Measurements from ENCODE around the gene OPCML.

The OPCML gene

GRCh38 chr11:132742929-132743328 lies 789.4 kb downstream of the OPCML start:
- TF ChIP-seq CTCF (IDR thresholded peaks at IDR 0.05; ENCODE audit: low read depth, low read length, poor library complexity, severe bottlenecking) (no peak), EZH2phosphoT487 (IDR thresholded peaks at IDR 0.05; ENCODE audit: borderline replicate concordance, low read length) (no peak)
- Histone ChIP-seq H3K4me3 (ENCODE audit: low read length) (no peak overlapping the region), H3F3A (ENCODE audit: control insufficient read depth, insufficient read depth) (no peaks in the 10 kb centered on the region), H3K4me2 (ENCODE audit: low read length) (no peak overlapping the region), H3K27ac (ENCODE audit: low read depth, low read length) (no peak overlapping the region), H3K36me3 (ENCODE audit: control insufficient read depth, low read length) (no peaks in the 10 kb centered on the region), H3K9me3 (ENCODE audit: control insufficient read depth, insufficient read depth, low read length) (no peaks in the 10 kb centered on the region), H3K4me1 (ENCODE audit: control insufficient read depth, low read length) (no peaks in the 10 kb centered on the region), H3K27me3 (ENCODE audit: control insufficient read depth, low read length) (no peaks in the 10 kb centered on the region), H3K9me2 (replicated peaks; ENCODE audit: control insufficient read depth, low read length) (no peaks in the 10 kb centered on the region), H4K20me1 (ENCODE audit: control insufficient read depth, insufficient read depth, low read depth, low read length) (no peaks in the 10 kb centered on the region), H3K79me2 (ENCODE audit: control insufficient read depth, low read length) (no peaks in the 10 kb centered on the region)

GRCh38 chr11:132734217-132734616 lies 798.1 kb downstream of the OPCML start:
- no peaks in the 10 kb centered on the region for H3K79me2 ChIP-seq (ENCODE audit: control insufficient read depth, low read length)
- H3K27me3 ChIP-seq (ENCODE audit: control insufficient read depth, low read length): no peaks in the 10 kb centered on the region
- H4K20me1 ChIP-seq (ENCODE audit: control insufficient read depth, insufficient read depth, low read depth, low read length): no peaks in the 10 kb centered on the region
- TF ChIP-seq EZH2phosphoT487 (IDR thresholded peaks at IDR 0.05; ENCODE audit: borderline replicate concordance, low read length): no peak
- no peak for TF ChIP-seq CTCF (IDR thresholded peaks at IDR 0.05; ENCODE audit: low read depth, low read length, poor library complexity, severe bottlenecking)
- H3K4me1 ChIP-seq (ENCODE audit: control insufficient read depth, low read length): no peaks in the 10 kb centered on the region
- no peak overlapping the region for H3K4me3 ChIP-seq (ENCODE audit: low read length)
- no peaks in the 10 kb centered on the region for H3K9me3 ChIP-seq (ENCODE audit: control insufficient read depth, insufficient read depth, low read length)
- H3K36me3 ChIP-seq (ENCODE audit: control insufficient read depth, low read length): no peaks in the 10 kb centered on the region
- no peak overlapping the region for H3K27ac ChIP-seq (ENCODE audit: low read depth, low read length)
- H3F3A ChIP-seq (ENCODE audit: control insufficient read depth, insufficient read depth): no peaks in the 10 kb centered on the region
- no peak overlapping the region for H3K4me2 ChIP-seq (ENCODE audit: low read length)
- 0 out of 2 replicates have a peak, but pooled peaks cover 3% of the 10 kb centered on the region for H3K9me2 ChIP-seq (replicated peaks; ENCODE audit: control insufficient read depth, low read length)

DNA sequence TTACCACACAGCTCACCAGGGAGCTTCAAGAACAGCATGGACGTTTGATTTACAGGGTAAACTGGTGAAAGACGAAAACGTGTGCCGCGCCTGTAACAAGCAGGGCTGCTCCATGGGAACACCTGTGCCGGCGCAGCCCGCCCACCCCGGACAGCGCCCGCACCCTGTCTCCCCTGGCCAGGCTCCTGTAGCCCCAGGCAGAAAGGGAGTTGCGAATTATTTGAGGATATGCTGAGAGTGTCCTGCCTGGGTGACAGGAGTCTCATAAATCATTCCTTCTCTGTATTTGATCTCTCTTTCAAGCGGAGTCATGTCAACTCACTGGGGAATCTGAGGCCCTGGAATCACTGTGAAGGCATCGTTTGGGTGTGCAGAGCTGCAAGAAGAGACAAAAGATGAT lies 804.3 kb downstream of the OPCML start:
- no peak overlapping the region for H3K27ac ChIP-seq (ENCODE audit: low read depth, low read length)
- H3K9me3 ChIP-seq (ENCODE audit: control insufficient read depth, insufficient read depth, low read length): no peaks in the 10 kb centered on the region; the same call in 1 of the 2 replicates
- no peaks in the 10 kb centered on the region for H3K36me3 ChIP-seq (ENCODE audit: control insufficient read depth, low read length)
- no peaks in the 10 kb centered on the region for H3K27me3 ChIP-seq (ENCODE audit: control insufficient read depth, low read length)
- no peaks in the 10 kb centered on the region for H3K79me2 ChIP-seq (ENCODE audit: control insufficient read depth, low read length)
- TF ChIP-seq CTCF (IDR thresholded peaks at IDR 0.05; ENCODE audit: low read depth, low read length, poor library complexity, severe bottlenecking) (no peak), EZH2phosphoT487 (IDR thresholded peaks at IDR 0.05; ENCODE audit: borderline replicate concordance, low read length) (no peak)
- H3F3A ChIP-seq (ENCODE audit: control insufficient read depth, insufficient read depth): no peaks in the 10 kb centered on the region
- H3K4me3 ChIP-seq (ENCODE audit: low read length): no peak overlapping the region
- no peaks in the 10 kb centered on the region for H3K4me1 ChIP-seq (ENCODE audit: control insufficient read depth, low read length)
- no peaks in the 10 kb centered on the region for H4K20me1 ChIP-seq (ENCODE audit: control insufficient read depth, insufficient read depth, low read depth, low read length)
- H3K9me2 ChIP-seq (replicated peaks; ENCODE audit: control insufficient read depth, low read length): no peaks in the 10 kb centered on the region
- no peak overlapping the region for H3K4me2 ChIP-seq (ENCODE audit: low read length)

- Histone ChIP-seq H3K36me3 (ENCODE audit: control insufficient read depth, low read length) (no peaks in the 10 kb centered on the region), H4K20me1 (ENCODE audit: control insufficient read depth, insufficient read depth, low read depth, low read length) (no peaks in the 10 kb centered on the region), H3K4me2 (ENCODE audit: low read length) (no peak overlapping the region), H3K79me2 (ENCODE audit: control insufficient read depth, low read length) (no peaks in the 10 kb centered on the region), H3K27me3 (ENCODE audit: control insufficient read depth, low read length) (no peaks in the 10 kb centered on the region), H3K4me3 (ENCODE audit: low read length) (no peak overlapping the region), H3K27ac (ENCODE audit: low read depth, low read length) (no peak overlapping the region), H3K9me3 (ENCODE audit: control insufficient read depth, insufficient read depth, low read length) (no peaks in the 10 kb centered on the region), H3K9me2 (replicated peaks; ENCODE audit: control insufficient read depth, low read length) (no peaks in the 10 kb centered on the region), H3K4me1 (ENCODE audit: control insufficient read depth, low read length) (no peaks in the 10 kb centered on the region), H3F3A (ENCODE audit: control insufficient read depth, insufficient read depth) (no peaks in the 10 kb centered on the region)
- no peak for TF ChIP-seq EZH2phosphoT487 (IDR thresholded peaks at IDR 0.05; ENCODE audit: borderline replicate concordance, low read length)
- no peak for TF ChIP-seq CTCF (IDR thresholded peaks at IDR 0.05; ENCODE audit: low read depth, low read length, poor library complexity, severe bottlenecking)
Measured at GRCh38 chr11:132721526-132721925, 810.8 kb downstream of the OPCML start.

Measured in DOHH2 (cell line).